ENCODE results near the gene SLC26A2.

Gene SLC26A2

GRCh38 chr5:149969181-149969930 is 8.8 kb downstream of the SLC26A2 start:
- no peak for DNase-seq (ENCODE audit: low read depth, low spot score)
- H3K4me3 ChIP-seq (ENCODE audit: insufficient read length, low read depth), result no peak overlapping the region
- H3K9me3 ChIP-seq (ENCODE audit: insufficient read depth, low read length), result no peaks in the 10 kb centered on the region
- no peaks in the 10 kb centered on the region for H3K36me3 ChIP-seq (ENCODE audit: insufficient read depth, insufficient read length, low read length)
- no peaks in the 10 kb centered on the region for H3K4me1 ChIP-seq (ENCODE audit: insufficient read depth, insufficient read length)
- no peak for TF ChIP-seq SUZ12 (IDR thresholded peaks at IDR 0.05; ENCODE audit: extremely low read depth, insufficient read depth, insufficient read length)
- no peak for TF ChIP-seq YY1 (IDR thresholded peaks at IDR 0.05; ENCODE audit: insufficient read depth, insufficient read length)
- no peak for TF ChIP-seq ZNF274 (IDR thresholded peaks at IDR 0.05; ENCODE audit: low read depth, low read length)
- H3K27me3 ChIP-seq (ENCODE audit: insufficient read depth, insufficient read length), result no peaks in the 10 kb centered on the region
- no peak overlapping the region for H3K9ac ChIP-seq (ENCODE audit: insufficient read length, low read depth)

GRCh38 chr5:149975409-149975808 is 14.9 kb downstream of the SLC26A2 start:
- Histone ChIP-seq H3K9ac (ENCODE audit: insufficient read length, low read depth) (no peak overlapping the region), H3K4me3 (ENCODE audit: insufficient read length, low read depth) (no peak overlapping the region), H3K4me1 (ENCODE audit: insufficient read depth, insufficient read length) (no peaks in the 10 kb centered on the region), H3K36me3 (ENCODE audit: insufficient read depth, insufficient read length, low read length) (peaks cover 10% of the 10 kb centered on the region), H3K27me3 (ENCODE audit: insufficient read depth, insufficient read length) (no peaks in the 10 kb centered on the region), H3K9me3 (ENCODE audit: insufficient read depth, low read length) (no peaks in the 10 kb centered on the region)
- TF ChIP-seq ZNF274 (IDR thresholded peaks at IDR 0.05; ENCODE audit: low read depth, low read length) (no peak), YY1 (IDR thresholded peaks at IDR 0.05; ENCODE audit: insufficient read depth, insufficient read length) (no peak), SUZ12 (IDR thresholded peaks at IDR 0.05; ENCODE audit: extremely low read depth, insufficient read depth, insufficient read length) (no peak)
- no peak for DNase-seq (ENCODE audit: low read depth, low spot score)

GRCh38 chr5:149979896-149980295 is 19.3 kb downstream of the SLC26A2 start:
- peaks cover 15% of the 10 kb centered on the region for H3K36me3 ChIP-seq (ENCODE audit: insufficient read depth, insufficient read length, low read length)
- TF ChIP-seq SUZ12 (IDR thresholded peaks at IDR 0.05; ENCODE audit: extremely low read depth, insufficient read depth, insufficient read length), result no peak
- no peak for TF ChIP-seq ZNF274 (IDR thresholded peaks at IDR 0.05; ENCODE audit: low read depth, low read length)
- TF ChIP-seq YY1 (IDR thresholded peaks at IDR 0.05; ENCODE audit: insufficient read depth, insufficient read length), result no peak
- H3K9me3 ChIP-seq (ENCODE audit: insufficient read depth, low read length), result no peaks in the 10 kb centered on the region
- no peaks in the 10 kb centered on the region for H3K4me1 ChIP-seq (ENCODE audit: insufficient read depth, insufficient read length)
- no peak for DNase-seq (ENCODE audit: low read depth, low spot score)
- H3K27me3 ChIP-seq (ENCODE audit: insufficient read depth, insufficient read length), result no peaks in the 10 kb centered on the region
- no peak overlapping the region for H3K9ac ChIP-seq (ENCODE audit: insufficient read length, low read depth)
- H3K4me3 ChIP-seq (ENCODE audit: insufficient read length, low read depth), result no peak overlapping the region

GRCh38 chr5:149981206-149981605 is 20.6 kb downstream of the SLC26A2 start:
- Histone ChIP-seq H3K9me3 (ENCODE audit: insufficient read depth, low read length) (no peaks in the 10 kb centered on the region), H3K27me3 (ENCODE audit: insufficient read depth, insufficient read length) (no peaks in the 10 kb centered on the region), H3K4me3 (ENCODE audit: insufficient read length, low read depth) (no peak overlapping the region), H3K4me1 (ENCODE audit: insufficient read depth, insufficient read length) (no peaks in the 10 kb centered on the region), H3K36me3 (ENCODE audit: insufficient read depth, insufficient read length, low read length) (peaks cover 15% of the 10 kb centered on the region), H3K9ac (ENCODE audit: insufficient read length, low read depth) (no peak overlapping the region)
- TF ChIP-seq SUZ12 (IDR thresholded peaks at IDR 0.05; ENCODE audit: extremely low read depth, insufficient read depth, insufficient read length), result no peak
- no peak for TF ChIP-seq YY1 (IDR thresholded peaks at IDR 0.05; ENCODE audit: insufficient read depth, insufficient read length)
- TF ChIP-seq ZNF274 (IDR thresholded peaks at IDR 0.05; ENCODE audit: low read depth, low read length), result no peak
- no peak for DNase-seq (ENCODE audit: low read depth, low spot score)

GRCh38 chr5:149982505-149982904 is 21.9 kb downstream of the SLC26A2 start:
- no peak for DNase-seq (ENCODE audit: low read depth, low spot score)

GRCh38 chr5:149988126-149988525 is 27.6 kb downstream of the SLC26A2 start:
- Histone ChIP-seq H3K9me3 (ENCODE audit: insufficient read depth, low read length) (no peaks in the 10 kb centered on the region), H3K4me3 (ENCODE audit: insufficient read length, low read depth) (no peak overlapping the region), H3K36me3 (ENCODE audit: insufficient read depth, insufficient read length, low read length) (no peaks in the 10 kb centered on the region), H3K27me3 (ENCODE audit: insufficient read depth, insufficient read length) (no peaks in the 10 kb centered on the region), H3K9ac (ENCODE audit: insufficient read length, low read depth) (no peak overlapping the region), H3K4me1 (ENCODE audit: insufficient read depth, insufficient read length) (no peaks in the 10 kb centered on the region)
- no peak for DNase-seq (ENCODE audit: low read depth, low spot score)
- TF ChIP-seq YY1 (IDR thresholded peaks at IDR 0.05; ENCODE audit: insufficient read depth, insufficient read length) (no peak), ZNF274 (IDR thresholded peaks at IDR 0.05; ENCODE audit: low read depth, low read length) (no peak)

More at GRCh38 chr5:149982505-149982904, 21.9 kb downstream of the SLC26A2 start:
- H3K27me3 ChIP-seq (ENCODE audit: insufficient read depth, insufficient read length), result no peaks in the 10 kb centered on the region
- H3K4me1 ChIP-seq (ENCODE audit: insufficient read depth, insufficient read length), result no peaks in the 10 kb centered on the region
- H3K4me3 ChIP-seq (ENCODE audit: insufficient read length, low read depth), result no peak overlapping the region
- TF ChIP-seq SUZ12 (IDR thresholded peaks at IDR 0.05; ENCODE audit: extremely low read depth, insufficient read depth, insufficient read length) (no peak), ZNF274 (IDR thresholded peaks at IDR 0.05; ENCODE audit: low read depth, low read length) (no peak), YY1 (IDR thresholded peaks at IDR 0.05; ENCODE audit: insufficient read depth, insufficient read length) (no peak)
- no peaks in the 10 kb centered on the region for H3K9me3 ChIP-seq (ENCODE audit: insufficient read depth, low read length)
- peaks cover 15% of the 10 kb centered on the region for H3K36me3 ChIP-seq (ENCODE audit: insufficient read depth, insufficient read length, low read length)
- H3K9ac ChIP-seq (ENCODE audit: insufficient read length, low read depth), result no peak overlapping the region

- peak; percentile 60 for DNase-seq (ENCODE audit: low read depth, low spot score)
- Histone ChIP-seq H3K9ac (ENCODE audit: insufficient read length, low read depth) (no peak overlapping the region), H3K9me3 (ENCODE audit: insufficient read depth, low read length) (no peaks in the 10 kb centered on the region), H3K4me3 (ENCODE audit: insufficient read length, low read depth) (no peak overlapping the region), H3K27me3 (ENCODE audit: insufficient read depth, insufficient read length) (no peaks in the 10 kb centered on the region), H3K4me1 (ENCODE audit: insufficient read depth, insufficient read length) (no peaks in the 10 kb centered on the region), H3K36me3 (ENCODE audit: insufficient read depth, insufficient read length, low read length) (peaks cover 3% of the 10 kb centered on the region)
- TF ChIP-seq YY1 (IDR thresholded peaks at IDR 0.05; ENCODE audit: insufficient read depth, insufficient read length) (no peak), ZNF274 (IDR thresholded peaks at IDR 0.05; ENCODE audit: low read depth, low read length) (no peak)
Observed at GRCh38 chr5:149990518-149991376, 30.2 kb downstream of the SLC26A2 start.
